K562 (cell line): ENCODE data around the gene THAP6. TPM values are rescaled to one million over a fixed set of nuclear protein-coding genes. Genes with fewer than 3 reads are reported as not detected.
"Not testable (repeated sequence)": the region's sequence is repeated elsewhere in the genome, so short reads cannot be mapped to it uniquely, and the experiment has no call there.

Experiments used
- ATAC-seq: fragments of 200-7000 bp; cut with Tn5 transposase; 3 replicates; pipeline ENCODE4 v1.9.1; 2020; ENCODE audit warnings: moderate library complexity
- BruUV-seq: library from RNA; stranded (reverse); fragments of 400-500 nt; replicated peaks from 2 replicates; lab custom pipeline; 2021; lab: Mats Ljungman, UMichigan
- CTCF ChIA-PET: fragments of 300-600 bp; formaldehyde crosslinking; extraction: SDS; loops from one replicate; lab custom pipeline; 2021; ENCODE audit warnings: low intra/inter-chr PET ratio; lab: Yijun Ruan, JAX
- POLR2A ChIA-PET: fragments of 300-600, 350-650 bp; sonication (Branson Sonifier 250); formaldehyde crosslinking; extraction: SDS; loops from one replicate; lab custom pipeline; 2021; ENCODE audit warnings: antibody characterized with exemption, inconsistent platforms; lab: Yijun Ruan, JAX
- DNase-seq, 4 experiments: peaks; one replicate each; pipeline versions ENCODE4 v3.0.0 to v3.0.0-alpha.2; 2011 to 2018; ENCODE audit warnings: low spot score in 3 of 4, mixed read lengths in 3 of 4; ENCODE audit errors: extremely low read depth in 1 of 4
- FAIRE-seq: peaks from 2 replicates; lab custom pipeline; 2011; peaks lifted over from hg19 to GRCh38; lab: Jason Lieb, UNC
- H2AFZ ChIP-seq: 2 replicates; pipeline ENCODE4 v1.6.0; 2011; ENCODE audit warnings: low read depth, low read length, control low read depth, inconsistent platforms
- H3K27ac ChIP-seq: fragments of 200-600 bp; 3 replicates; pipeline ENCODE4 v1.8.0; 2011; ENCODE audit warnings: low read depth, mild to moderate bottlenecking, control low read depth, inconsistent platforms, low read length, moderate library complexity, mixed read lengths; ENCODE audit errors: extremely low read depth
- H3K27me3 ChIP-seq, 2 experiments: fragments of 300-600 bp in 1 of 2; 2 replicates in 1 of 2; 3 replicates in 1 of 2; pipeline versions ENCODE4 v1.6.0 to v1.8.0; 2011; ENCODE audit warnings: inconsistent platforms in 2 of 2, low read length in 2 of 2, mild to moderate bottlenecking in 1 of 2, mixed read lengths in 1 of 2, moderate library complexity in 1 of 2; ENCODE audit not compliant: control insufficient read depth in 2 of 2, insufficient read depth in 2 of 2
- H3K36me3 ChIP-seq: fragments of 300-600 bp; 3 replicates; pipeline ENCODE4 v1.8.0; 2011; ENCODE audit warnings: mild to moderate bottlenecking, low read length, inconsistent platforms; ENCODE audit not compliant: control insufficient read depth, insufficient read depth
- H3K4me1 ChIP-seq, 2 experiments: fragments of 200-600 bp in 1 of 2; replicated peaks in 1 of 2; 2 replicates in 1 of 2; 3 replicates in 1 of 2; pipeline versions ENCODE4 v1.5.1 to v1.8.0; 2011; ENCODE audit warnings: inconsistent platforms in 2 of 2, low read length in 2 of 2, mild to moderate bottlenecking in 1 of 2, mixed read lengths in 1 of 2, moderate library complexity in 1 of 2; ENCODE audit not compliant: control insufficient read depth in 2 of 2, insufficient read depth in 2 of 2
- H3K4me2 ChIP-seq: 2 replicates; pipeline ENCODE4 v1.6.1; 2011; ENCODE audit warnings: low read length, control low read depth, inconsistent platforms, mixed read lengths; ENCODE audit not compliant: insufficient read depth
- H3K4me3 ChIP-seq: fragments of 200-600 bp; sonication (generic), shearing (Covaris generic); 2 replicates; pipeline ENCODE4 v1.5.1; 2016; ENCODE audit warnings: control low read depth, inconsistent platforms
- H3K79me2 ChIP-seq: fragments of 200-600 bp; 3 replicates; pipeline ENCODE4 v1.8.0; 2011; ENCODE audit warnings: low read length, inconsistent platforms; ENCODE audit not compliant: control insufficient read depth, insufficient read depth
- H3K9ac ChIP-seq, 2 experiments: 2 replicates each; pipeline versions ENCODE4 v1.6.0 to v1.6.1; 2011; ENCODE audit warnings: low read depth in 2 of 2, low read length in 2 of 2, control low read depth in 1 of 2, inconsistent platforms in 1 of 2, mild to moderate bottlenecking in 1 of 2, mixed read lengths in 1 of 2; ENCODE audit not compliant: insufficient read depth in 1 of 2
- H3K9me1 ChIP-seq: one replicate; pipeline ENCODE4 v1.6.0; 2011; ENCODE audit warnings: inconsistent platforms, mild to moderate bottlenecking, low read length, moderate library complexity; ENCODE audit not compliant: control insufficient read depth, insufficient read depth
- H3K9me3 ChIP-seq: replicated peaks from 2 replicates; pipeline ENCODE4 v1.5.1; 2011; ENCODE audit warnings: low read depth, low read length, inconsistent platforms; ENCODE audit not compliant: control insufficient read depth, insufficient read depth
- H4K20me1 ChIP-seq: replicated peaks from 2 replicates; pipeline ENCODE4 v1.6.1; 2011; ENCODE audit warnings: low read length, inconsistent platforms, mixed read lengths; ENCODE audit not compliant: control insufficient read depth, insufficient read depth
- BCOR ChIP-seq: fragments of 450-650 bp; IDR thresholded peaks from 2 replicates; pipeline ENCODE4 v1.6.1; 2016
- KDM1A ChIP-seq, 2 experiments: fragments of 450-650 bp; IDR thresholded peaks; 2 replicates each; pipeline ENCODE4 v1.6.1; 2016; ENCODE audit warnings: mild to moderate bottlenecking in 2 of 2
- ZNF146 ChIP-seq: IDR thresholded peaks from one replicate; pipeline ENCODE4 v1.6.1; 2018; ENCODE audit warnings: missing compliant biosample characterization; ENCODE audit not compliant: unreplicated experiment
- ZNF431 ChIP-seq: sonication (generic); formaldehyde crosslinking; IDR thresholded peaks from 2 replicates; pipeline ENCODE4 v1.8.0; 2022; ENCODE audit warnings: mild to moderate bottlenecking, missing genetic modification reagents
- ZNF707 ChIP-seq: fragments of 250-450 bp; sonication (Bioruptor Pico); conservative IDR thresholded peaks from 2 replicates; pipeline ENCODE4 v1.8.0; 2022; ENCODE audit warnings: inconsistent platforms, mild to moderate bottlenecking, moderate library complexity
- WGBS: fragments of 100-300 bp; shearing (Covaris generic); methylation state at CpG from one replicate; pipeline ENCODE4 v1.1.6; 2016; ENCODE audit warnings: low coverage, mixed read lengths; ENCODE audit not compliant: insufficient coverage; ENCODE audit errors: missing lambda C conversion rate; 5-methylcytosine and 5-hydroxymethylcytosine counted together
- in situ Hi-C: fragments of 300-500 bp; cut with MboI; formaldehyde crosslinking; loops from 4 replicates; pipeline ENCODE4 v1.15.0; 2018; ENCODE audit warnings: inconsistent platforms, mixed read lengths
- intact Hi-C: fragments of 100-400 bp; cut with micrococcal nuclease; formaldehyde crosslinking; loops from 2 replicates; pipeline ENCODE4 v1.14.2; 2022
- polyA plus RNA-seq, 8 experiments: library from polyadenylated mRNA; depleted of rRNA in 4 of 8; stranded (reverse) in 5 of 8; unstranded in 3 of 8; fragments of >200 nt; fragmentation: Nextera tagmentation in 2 of 8; fragmentation: Illumina TruSeq in 1 of 8; extraction: Ambion mirVana in 2 of 8; extraction: Trizol in 1 of 8; gene quantifications; 2 replicates each; pipeline versions ENCODE4 v1.2.1 to v1.2.3, GENCODE V29; 2011 to 2014; ENCODE audit warnings: inconsistent platforms in 1 of 8, missing spikeins in 1 of 8
- total RNA-seq, 7 experiments: library from RNA; depleted of rRNA in 6 of 7; stranded (reverse); fragments of >200 nt in 6 of 7; fragmentation: Illumina TruSeq in 2 of 7; extraction: Trizol in 2 of 7; gene quantifications; 2 replicates each; pipeline versions ENCODE4 v1.2.1 to v1.2.3, GENCODE V29; 2011 to 2021; ENCODE audit warnings: low replicate concordance in 1 of 7

THAP6 gene
- total and polyA plus RNA-seq, 9 of the 15 experiments (the other 6 are each of a cell fraction or from before 2014, with no cell fraction given), result 8.9 to 30.4 (median 17.3) TPM

- DNase-seq, H3K79me2 ChIP-seq, intact Hi-C loops, H3K4me3 ChIP-seq, BruUV-seq, CTCF ChIA-PET, H3K4me2 ChIP-seq, H2AFZ ChIP-seq, H3K9ac ChIP-seq, FAIRE-seq, H3K27me3 ChIP-seq, H3K27ac ChIP-seq, ATAC-seq, H3K9me3 ChIP-seq, H3K4me1 ChIP-seq, H3K9me1 ChIP-seq, in situ Hi-C loops, H4K20me1 ChIP-seq: not testable (repeated sequence)
- TF ChIP-seq ZNF431 (CRISPR knock-in tag) (peak; percentile 95), ZNF707 (CRISPR knock-in tag) (peak; percentile 87)
- H3K36me3 ChIP-seq, result peaks cover 28% of the 10 kb centered on the region
- 96% methylated on average over 3 of the region's 4 CpGs for WGBS
- POLR2A ChIA-PET, result interaction anchor here (0.7 kb wide), 1 partner anchor 18 kb away, joined by 3 read pairs; no protein-coding TSS in a partner anchor
Measured at GRCh38 chr4:75533339-75533887, 19.1 kb downstream of the THAP6 start.

GRCh38 chr4:75533926-75534325 is 19.7 kb downstream of the THAP6 start:
- FAIRE-seq, H3K4me3 ChIP-seq, H3K9me3 ChIP-seq, in situ Hi-C loops, BruUV-seq, H3K4me1 ChIP-seq, H3K4me2 ChIP-seq, H3K27ac ChIP-seq, H3K79me2 ChIP-seq, H3K27me3 ChIP-seq, H3K9me1 ChIP-seq, H4K20me1 ChIP-seq, CTCF ChIA-PET, ATAC-seq, H3K9ac ChIP-seq, H2AFZ ChIP-seq, intact Hi-C loops, DNase-seq, POLR2A ChIA-PET: not testable (repeated sequence)
- peak; percentile 18 for TF ChIP-seq ZNF146 (CRISPR knock-in tag)
- TF ChIP-seq BCOR, result peak; percentile 55; the same call in 1 of the 2 replicates
- TF ChIP-seq KDM1A (IDR thresholded peaks at IDR 0.05), result peak in 1 of 2 experiments; percentile 28; a peak in 1 of 4 replicates
- H3K36me3 ChIP-seq, result peaks cover 25% of the 10 kb centered on the region
